ENCODE data around the gene CALHM2.
A peak's percentile ranks its signal among the peaks of the same experiment; 100 is the strongest.

CALHM2 gene

DNA sequence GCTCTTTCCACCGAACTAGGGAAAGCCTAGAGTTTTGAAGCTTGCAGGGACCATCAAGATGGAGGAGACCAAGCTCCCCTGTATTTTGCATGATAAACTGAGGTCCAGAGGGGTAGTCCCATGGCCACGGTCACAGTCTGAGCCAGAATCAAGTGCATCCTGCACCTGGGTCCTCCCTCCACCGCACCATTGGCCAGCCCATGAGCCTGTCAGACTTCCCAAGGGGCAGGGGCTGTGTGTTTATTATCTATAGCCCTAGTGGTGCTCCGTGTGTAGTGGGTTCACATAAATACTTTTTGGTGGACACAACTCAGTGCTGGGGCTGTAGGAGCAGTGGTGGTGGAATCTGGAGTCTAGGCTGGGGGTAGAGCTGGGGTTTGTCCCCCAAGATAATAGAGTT is 23.3 kb upstream of the CALHM2 start:
- no peak for DNase-seq

DNA sequence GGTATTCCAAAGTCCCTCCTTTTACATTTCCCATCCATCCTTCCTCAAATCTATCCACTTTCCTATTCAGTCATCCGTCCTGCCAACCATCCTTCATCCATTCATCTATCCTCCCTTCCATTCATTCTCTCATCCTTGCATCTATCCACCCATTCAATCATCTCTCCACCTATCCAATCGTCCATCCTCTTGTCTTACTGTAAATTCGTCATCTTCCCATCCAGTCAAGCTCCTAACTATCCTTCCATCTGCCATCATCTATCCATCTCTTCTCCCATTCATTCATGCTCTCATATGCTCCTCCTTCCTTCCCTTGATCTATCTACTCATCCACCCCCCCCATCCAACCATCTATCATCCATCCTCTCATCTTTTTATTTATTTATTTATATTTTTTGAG is 21.9 kb upstream of the CALHM2 start:
- no peak for DNase-seq

DNA sequence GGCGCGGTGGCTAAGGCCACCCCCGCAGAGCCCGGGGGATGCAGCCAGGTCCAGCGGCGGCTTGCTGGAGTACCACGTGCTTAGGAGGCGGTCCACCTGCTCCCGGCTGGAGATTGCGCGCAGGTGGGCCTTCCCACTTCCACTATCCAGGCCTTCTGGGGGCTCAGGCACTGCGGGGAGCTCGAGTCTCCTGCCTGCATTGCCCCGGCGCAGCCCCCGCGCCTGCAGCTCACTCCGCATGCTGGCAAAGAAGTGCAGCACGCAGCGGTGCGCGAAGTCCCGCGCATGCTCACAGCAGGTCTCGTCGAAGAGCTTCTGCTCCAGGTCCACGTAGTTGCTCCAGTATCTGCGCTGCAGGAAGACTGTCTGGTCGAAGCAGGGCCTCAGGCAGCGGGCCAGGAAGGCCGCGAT is 21.1 kb upstream of the CALHM2 start:
- DNase-seq = no peak

DNA sequence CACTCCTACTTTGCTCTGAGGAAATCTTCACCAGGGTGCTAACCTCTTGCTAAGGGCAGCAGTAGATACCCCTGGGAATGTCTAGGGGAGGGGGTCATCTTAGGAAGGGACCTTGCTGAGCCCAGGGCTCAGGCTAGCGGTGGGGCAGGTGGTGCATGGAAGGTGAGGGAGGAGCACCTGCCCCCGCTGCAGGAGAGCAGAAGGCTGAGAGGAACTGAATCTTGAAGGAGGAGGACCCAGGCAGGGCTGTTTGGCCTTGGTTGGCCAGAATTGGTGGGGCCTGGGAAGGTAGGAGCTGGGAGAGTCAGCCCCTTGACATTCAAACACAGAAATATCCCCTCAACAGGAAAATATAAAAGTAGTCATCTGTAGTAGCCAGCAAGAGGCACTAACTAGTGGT is 19.8 kb upstream of the CALHM2 start:
- DNase-seq = no peak

DNA sequence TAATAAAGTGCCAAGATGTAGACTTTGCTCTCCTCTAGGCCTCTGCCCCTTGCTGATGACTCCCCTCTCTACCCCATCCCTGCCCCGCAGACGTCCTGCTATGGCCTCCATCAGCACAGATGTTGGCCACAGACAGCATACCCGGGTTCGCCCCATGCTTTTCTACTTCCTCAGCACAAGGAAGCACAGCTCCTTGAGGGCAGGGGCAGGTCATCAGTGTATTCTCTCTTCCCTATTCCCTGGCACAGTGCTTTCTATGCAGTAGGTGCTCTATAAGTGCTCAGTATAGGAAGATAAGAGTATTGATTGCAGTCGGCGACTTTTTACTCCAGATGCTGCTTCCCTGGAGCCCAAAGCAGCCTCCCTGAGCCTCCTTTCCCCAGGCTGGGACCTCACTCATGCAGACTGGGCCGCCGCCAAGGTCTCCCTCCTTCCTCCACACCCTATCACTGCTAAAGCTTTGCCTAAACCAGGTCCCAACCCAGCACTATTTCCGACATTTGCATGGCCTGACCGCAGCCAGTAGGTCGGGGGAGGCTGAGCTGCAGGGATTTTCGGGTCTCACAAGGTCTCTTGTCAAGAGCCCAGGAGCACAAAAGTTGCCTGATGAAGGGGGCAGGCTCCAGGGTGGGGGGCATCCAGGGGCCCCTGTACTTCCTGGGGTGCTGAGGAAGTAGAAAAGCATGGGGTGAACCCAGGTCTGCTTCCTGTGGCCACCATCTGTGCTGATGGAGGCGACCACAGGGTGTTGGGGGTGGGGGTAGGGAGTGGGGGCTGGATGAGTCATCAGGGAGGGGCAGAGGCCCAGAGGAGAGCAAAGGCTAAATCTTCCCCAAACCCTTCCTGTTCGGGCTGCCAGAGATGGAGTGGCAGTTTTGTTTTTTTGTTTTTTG is 18.8 kb upstream of the CALHM2 start:
- DNase-seq = no peak

DNA sequence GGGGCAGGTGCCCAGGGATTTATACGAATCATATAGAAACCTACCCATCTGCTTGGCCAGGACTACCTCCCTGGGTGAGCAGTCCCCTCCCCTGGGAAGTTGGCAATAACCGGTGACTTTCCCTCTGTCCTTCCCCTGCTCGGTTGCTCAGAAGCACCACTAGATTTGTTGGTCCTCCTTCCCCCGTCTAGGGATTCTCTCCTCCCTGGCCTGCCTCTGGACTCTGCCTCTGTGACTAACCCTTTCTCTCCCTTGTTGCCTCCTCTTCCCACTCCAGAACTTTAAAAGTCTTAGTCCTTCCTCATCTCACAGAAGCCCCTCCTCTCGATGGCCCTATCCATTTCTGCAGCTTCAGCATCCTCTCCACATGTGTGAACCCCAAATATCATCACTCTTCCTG is 17.0 kb upstream of the CALHM2 start:
- no peak for DNase-seq

DNA sequence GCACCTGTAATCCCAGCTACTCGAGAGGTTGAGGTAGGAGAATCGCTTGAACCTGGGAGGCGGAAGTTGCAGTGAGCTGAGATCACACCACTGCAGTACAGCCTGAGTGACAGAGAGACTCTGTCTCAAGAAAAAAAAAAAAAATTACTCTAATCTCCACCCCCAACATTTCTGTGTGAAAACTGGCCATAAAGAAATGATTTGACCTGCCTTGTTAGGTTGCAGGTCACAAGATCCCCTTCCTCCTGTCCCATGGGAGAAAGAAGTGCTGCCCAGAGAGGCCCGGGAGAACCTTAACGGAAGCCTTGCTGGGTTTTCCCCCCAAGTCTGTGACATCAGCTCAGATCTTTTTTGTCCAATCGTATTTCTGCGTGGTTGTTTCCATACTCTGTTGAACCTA is 15.2 kb upstream of the CALHM2 start:
- DNase-seq = no peak

DNA sequence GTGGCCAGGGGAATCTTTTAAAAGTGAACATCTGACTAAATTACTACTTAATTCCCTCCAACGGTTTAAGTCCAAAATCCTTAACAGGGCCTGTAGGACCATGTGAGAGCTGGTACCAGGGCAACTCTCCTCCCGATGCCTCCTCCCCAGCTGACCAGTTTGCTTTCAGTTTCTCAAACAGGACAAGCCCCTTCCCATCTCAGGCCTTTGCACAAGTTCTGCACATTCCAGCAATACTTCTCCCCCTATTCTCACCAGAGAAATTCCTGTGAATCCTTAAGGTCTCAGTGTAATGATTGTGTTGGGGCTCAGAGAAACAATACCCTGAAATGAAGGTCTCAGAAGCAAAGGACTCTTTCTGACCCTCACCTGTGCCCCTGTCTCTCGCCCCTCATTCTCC is 14.6 kb upstream of the CALHM2 start:
- DNase-seq = no peak

DNA sequence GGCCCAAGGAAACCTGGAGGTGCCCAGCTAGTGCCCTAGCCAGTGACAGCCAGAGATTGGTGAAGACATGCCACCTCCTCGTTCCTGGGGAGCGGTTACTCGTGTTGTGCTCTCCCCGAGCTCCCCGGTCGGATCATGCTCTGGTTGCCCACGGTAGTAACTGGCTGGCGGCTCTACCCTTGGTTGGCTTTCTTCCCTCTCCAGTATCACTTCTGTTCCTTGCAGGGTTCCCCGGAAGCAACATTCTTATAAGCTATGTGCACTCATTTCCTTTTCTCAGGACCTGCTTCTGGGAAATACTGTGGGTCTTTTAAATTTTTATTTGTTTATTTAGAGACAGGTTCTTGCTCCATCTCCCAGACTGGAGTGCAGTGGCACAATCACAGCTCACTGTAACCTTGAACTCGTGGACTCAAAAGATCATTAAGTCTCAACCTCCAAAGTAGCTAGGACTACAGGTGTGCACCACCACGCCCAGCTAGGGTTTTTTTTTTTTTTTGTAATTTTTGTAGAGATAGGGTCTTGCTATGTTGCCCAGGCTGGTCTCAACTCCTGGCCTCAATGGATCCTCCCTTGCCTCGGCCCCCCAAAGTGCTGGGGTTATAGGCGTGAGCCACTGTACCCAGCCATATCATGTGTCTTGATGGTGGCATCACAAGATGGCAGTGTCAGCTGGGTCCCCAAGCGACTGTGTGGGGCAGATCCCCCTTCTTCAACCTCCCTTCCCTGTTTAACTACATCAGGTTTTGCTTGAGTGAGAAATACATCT is 13.4 kb upstream of the CALHM2 start:
- DNase-seq = no peak

DNA sequence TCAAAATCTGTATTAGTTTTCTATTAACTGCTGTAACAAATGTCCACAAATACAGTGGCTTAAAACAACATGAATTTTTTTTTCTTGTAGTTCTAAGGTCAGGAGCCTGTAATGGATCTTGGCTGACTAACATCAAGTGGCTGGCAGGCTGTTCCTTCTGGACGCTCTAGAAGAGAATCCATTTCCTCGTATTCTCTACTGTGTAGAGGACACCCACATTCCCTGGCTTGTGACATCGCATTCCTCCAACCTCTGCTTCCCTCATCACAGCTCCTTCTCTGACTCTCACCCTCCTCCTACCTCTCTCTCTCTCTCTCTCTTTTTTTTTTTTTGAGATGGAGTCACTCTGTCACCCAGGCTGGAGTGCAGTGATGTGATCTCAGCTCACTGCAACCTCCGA is 11.3 kb upstream of the CALHM2 start:
- no peak for DNase-seq

DNA sequence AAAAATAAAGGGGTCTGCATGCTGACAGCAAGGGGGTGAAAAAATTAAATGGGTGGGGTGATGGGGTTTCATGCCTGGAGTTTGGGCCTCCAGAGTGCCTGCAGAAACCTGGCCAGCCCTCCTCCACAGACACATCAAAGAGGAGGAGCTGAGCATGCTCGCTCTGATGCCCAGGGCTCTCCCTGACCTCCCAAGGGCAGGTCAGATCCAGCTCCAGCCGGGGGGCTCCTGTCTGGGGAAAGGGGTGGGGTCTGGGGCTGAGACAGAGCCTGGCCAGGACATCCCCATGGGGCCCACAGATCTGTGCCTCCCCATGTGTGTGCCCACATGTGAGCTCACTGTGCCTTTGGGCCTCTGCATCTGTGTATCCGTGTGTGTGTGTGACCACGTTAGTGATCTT is 7.4 kb upstream of the CALHM2 start:
- no peak for DNase-seq

DNA sequence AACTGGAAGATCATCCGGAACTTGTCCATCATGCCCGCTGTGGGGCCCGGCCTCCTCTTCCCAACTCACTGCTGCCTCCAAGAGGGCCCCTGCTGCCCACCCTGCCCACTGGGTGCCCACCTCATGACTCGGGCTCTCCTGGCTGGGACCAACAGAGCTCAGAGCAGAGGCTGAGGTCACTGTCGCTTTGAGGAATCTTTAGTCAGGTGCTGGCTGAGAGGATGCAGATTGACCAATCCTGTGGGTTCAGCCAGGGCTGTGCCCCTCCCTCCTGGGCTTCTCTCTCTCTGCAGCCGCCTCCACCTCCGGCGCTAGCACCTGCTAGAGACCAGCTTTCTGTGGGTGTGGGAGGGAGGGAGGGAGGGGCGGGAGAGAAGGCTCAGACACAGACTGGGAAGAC is 6.5 kb upstream of the CALHM2 start, which contains the start of gene CALHM1:
TSS of gene CALHM1 (minus strand) at position 181 of the 400 bp plus-strand sequence. CDS start at position 32, 149 bp downstream.
- peak; percentile 4 for DNase-seq

DNA sequence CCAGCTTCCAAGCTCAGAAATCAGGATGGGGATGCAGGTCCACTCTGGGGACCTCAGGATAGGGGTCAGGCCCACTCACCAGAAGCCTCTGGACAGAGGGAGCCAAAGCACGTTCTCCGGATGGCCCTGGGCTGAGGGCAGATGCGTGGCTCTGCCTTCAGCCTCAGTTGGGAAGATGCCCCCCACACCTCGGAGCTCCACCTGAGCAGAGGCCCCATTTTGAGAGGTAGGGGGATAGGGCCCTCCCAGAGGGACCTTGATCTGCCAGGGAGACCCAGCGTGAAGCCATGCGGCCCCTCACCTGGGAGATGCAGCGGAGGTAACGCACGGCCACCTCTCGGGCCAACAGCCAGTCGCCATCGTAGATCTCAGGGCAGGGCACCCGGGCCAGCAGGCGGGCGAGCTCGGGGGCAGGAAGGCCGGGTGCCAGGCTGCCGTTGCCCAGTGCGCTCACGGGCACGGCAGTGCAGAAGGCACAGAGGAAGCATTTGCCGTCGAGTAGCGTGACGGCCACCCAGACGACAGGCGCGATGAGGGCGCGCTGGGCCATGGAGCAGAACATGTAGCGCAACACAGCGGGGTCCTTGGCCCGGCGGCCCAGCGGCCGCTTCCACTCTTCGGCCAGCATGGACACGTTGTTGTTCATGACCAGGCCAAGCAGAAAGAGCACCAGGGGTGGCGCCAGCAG is 5.9 kb upstream of the CALHM2 start:
- DNase-seq = no peak

DNA sequence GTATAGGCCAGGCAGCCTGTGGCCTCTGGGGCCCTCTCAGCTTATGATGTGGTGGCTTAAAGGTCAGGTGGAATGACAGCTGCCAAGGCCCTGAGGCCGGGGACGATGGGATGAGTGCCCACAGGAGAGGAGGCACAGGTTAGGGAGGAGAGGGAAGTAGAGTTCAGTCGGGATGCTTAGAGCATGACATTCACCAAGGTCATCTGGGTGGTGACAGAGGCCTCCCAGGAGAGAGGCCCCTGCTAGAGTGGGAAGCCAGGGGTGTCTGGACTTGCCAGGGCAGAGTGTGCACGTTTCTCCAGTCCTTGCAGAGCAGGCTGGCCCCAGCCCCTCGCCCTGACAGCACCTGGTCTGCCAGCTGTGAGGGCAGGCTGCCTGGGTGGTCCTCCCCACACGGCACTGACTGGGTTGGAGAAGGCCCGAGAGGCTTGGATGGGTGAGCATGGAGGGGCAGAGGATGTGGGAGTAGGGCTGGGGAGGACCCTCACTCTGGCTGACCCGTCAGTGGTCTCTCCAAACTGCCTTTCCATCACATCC is 5.1 kb upstream of the CALHM2 start:
- no peak for DNase-seq

DNA sequence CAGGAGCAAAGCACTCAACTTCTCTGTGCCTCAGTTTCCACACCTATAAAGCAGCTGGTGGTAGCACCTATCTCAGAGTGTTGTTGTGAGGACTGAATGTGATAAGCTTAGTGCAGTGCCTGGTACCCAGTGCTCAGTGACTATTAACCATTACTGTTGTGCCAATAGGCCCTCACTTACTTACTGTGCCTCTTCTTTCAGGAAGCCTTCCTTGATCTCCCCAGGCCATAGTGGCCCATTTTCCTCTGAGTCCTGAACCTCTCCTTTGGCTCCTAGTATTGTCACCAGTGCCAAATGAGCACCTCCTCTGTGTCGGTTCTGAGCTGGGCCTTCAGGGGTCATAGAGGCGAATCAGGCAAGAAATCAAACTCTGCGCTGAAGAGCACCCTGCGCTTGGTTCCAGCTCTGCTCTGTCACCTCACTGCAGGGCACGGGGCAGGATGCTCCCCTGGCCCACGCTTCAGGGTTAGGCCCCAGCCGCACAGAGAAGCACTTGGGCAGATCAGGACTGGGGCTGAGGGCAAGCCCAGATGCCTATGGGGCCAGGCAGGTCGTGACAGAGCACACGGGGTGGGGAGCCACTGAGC is 4.0 kb upstream of the CALHM2 start:
- no peak for DNase-seq

DNA sequence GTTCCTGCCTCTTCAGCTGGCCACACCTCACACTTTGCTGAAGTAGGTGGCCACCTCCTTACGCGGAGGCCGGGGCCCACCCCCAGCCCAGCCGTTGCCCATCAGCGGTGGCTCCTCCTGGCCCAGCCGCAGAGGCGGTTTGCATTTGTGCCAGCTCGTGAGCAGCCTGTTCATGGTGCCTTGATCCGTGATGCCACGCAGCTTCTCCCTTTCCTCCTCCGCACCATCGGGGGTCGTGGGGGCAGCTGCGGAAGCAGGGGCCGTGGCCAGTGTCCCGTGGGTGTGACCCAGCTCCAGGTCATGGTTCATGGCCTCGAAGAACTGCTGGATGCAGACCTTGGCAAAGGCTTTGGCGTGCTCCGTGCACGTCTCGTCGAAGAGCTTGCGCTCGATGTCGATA is 3.1 kb upstream of the CALHM2 start:
- no peak for DNase-seq

DNA sequence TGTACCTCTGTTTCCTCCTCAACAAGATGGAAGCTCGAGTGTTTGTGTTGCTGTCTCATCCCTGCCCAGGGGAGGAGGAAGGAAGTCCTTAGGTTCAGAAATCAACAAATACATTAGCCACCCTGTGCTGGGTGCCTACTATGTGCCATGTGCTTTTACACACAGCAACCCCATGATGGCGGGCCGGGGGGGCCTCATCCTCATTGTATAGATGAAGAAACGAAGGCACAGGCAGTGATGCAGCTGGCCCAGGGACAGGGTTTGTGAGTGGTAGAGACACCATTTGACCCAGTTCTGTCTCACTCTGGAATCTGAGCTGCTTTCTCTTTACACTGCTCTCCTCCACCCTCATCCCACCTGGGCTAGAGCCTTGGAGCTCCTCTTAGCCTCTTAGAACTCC is 1.9 kb upstream of the CALHM2 start:
- DNase-seq = no peak

DNA sequence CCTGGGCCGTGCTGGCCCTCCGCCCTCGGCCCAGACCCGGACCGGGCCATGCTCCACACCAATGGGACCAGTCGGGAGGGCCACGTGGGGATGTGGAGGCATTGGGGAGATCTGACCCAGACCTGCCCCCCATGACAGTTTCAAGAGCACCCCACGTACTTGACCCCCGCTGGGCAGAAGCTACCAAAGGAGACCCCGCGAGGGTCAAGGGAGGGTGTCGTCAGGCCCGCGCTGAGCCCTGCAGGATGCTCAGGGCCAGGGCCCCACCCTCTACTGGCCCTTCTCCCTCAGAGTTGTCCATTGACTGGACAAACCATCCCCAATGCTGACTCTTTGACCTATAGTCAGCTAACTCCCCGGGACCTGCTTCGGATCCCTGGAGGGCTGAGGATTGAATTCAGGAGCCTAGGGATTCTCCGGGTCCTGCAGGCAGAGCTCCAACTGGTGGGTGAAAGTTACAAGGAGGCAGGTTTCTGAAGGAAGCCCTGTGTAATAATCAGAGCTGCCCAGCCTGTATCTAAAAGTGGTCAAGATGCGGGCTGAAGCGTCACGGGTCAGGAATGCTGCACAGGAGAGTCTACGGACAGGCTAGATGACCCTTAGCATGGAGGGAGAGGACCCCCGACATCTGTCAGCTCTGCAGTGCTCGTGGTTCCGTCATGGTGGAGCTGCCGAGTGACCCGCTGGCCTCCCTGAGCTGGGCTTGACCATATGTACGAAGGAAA is 498 bp upstream of the CALHM2 start:
- DNase-seq = no peak

DNA sequence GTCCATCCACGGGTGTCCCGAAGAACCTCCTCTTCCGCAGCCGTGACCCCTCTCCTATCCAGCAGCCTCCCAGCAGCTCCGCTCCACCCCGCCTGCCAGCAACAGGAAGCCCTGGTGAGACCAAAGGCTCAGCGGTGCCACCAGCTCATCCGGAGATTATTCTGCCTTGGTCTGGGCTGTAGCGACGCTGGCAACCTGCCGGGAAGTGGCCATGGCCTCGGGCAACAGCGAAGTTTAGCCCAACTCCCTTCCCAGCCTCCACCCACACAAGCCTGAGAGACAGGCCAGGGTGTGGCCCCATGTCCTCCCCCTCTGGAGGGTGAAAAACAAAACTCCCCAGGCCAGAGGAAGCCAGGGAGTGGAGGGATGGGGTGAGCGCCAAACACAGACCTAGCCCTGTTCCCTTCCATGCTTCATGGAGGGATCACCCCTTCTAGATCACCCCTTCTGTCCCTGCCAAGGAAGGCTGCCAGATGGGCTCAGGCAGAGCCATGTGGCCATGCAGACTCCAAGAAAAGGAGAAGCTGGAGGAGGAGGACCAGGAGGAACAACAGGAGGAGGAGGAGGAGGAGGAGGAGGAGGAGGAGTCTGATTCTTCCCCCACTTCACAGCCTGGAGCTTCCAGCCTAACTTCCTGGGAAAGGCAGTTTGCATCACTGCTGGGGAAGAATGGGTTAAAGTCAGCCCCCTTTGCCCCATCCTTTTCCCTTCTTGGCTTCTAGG is 918 bp downstream of the CALHM2 start:
- DNase-seq = no peak

DNA sequence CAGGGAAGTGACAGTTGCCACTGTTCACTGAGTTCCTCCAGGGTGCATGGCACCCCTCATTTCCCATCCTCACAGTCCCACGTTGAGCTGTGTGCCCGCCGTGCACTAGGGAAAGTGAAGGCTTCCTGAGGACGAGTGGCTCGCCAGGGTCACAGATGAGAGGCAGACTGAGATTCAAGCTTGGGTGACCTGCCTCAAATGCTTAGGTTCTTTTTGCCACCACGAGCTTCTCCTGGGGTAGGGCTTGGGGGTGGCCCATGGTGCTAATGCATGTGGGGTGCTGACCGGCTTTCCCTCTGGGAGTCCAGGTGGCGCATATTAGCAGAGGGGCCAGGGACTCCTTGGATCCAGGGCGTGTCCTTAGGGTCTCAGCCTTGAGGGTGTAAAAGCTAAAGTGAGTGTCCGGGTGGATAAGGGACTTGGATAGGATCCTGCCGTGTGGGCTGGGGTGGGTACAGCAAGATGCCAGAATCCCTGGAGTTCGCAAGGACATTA is 1.9 kb downstream of the CALHM2 start:
- DNase-seq = no peak
